GM18870 (cell line): ENCODE results near the gene CDCA8.
"Not testable (repeated sequence)": the region's sequence is repeated elsewhere in the genome, so short reads cannot be mapped to it uniquely, and the experiment has no call there.

Experiments used
- ATAC-seq: cut with Tn5 transposase; IDR thresholded peaks from one replicate; pipeline ENCODE4 v1.9.1; 2021; ENCODE audit warnings: moderate library complexity; ENCODE audit not compliant: unreplicated experiment

The CDCA8 gene

GRCh38 chr1:37672136-37672870 lies 20.0 kb upstream of the CDCA8 start:
- ATAC-seq: no peak

GRCh38 chr1:37673920-37674319 lies 18.4 kb upstream of the CDCA8 start:
- ATAC-seq: no peak

GRCh38 chr1:37676281-37677142 lies 15.8 kb upstream of the CDCA8 start:
- ATAC-seq: no peak

- no peak for ATAC-seq
These were observed 15.2 kb upstream of the CDCA8 start for GRCh38 chr1:37677143-37677439.

- no peak for ATAC-seq
These were observed 14.5 kb upstream of the CDCA8 start for GRCh38 chr1:37677808-37678207.

- ATAC-seq: no peak
These were observed 11.4 kb upstream of the CDCA8 start for GRCh38 chr1:37680933-37681332.

- ATAC-seq: no peak
These were observed 9.9 kb upstream of the CDCA8 start for GRCh38 chr1:37682334-37682987.

GRCh38 chr1:37684182-37684581 lies 8.1 kb upstream of the CDCA8 start:
- ATAC-seq: not testable (repeated sequence)

- ATAC-seq: no peak
These were observed 6.6 kb upstream of the CDCA8 start for GRCh38 chr1:37685722-37686121.

GRCh38 chr1:37687764-37688163 lies 4.6 kb upstream of the CDCA8 start:
- not testable (repeated sequence) for ATAC-seq

- no peak for ATAC-seq
These were observed 3.4 kb upstream of the CDCA8 start for GRCh38 chr1:37688926-37689325.

GRCh38 chr1:37691497-37692077 lies 729 bp upstream of the CDCA8 start:
- no peak for ATAC-seq

- ATAC-seq: no peak
These were observed 489 bp downstream of the CDCA8 start for GRCh38 chr1:37692834-37693175.

GRCh38 chr1:37697090-37697489 lies 4.8 kb downstream of the CDCA8 start:
- ATAC-seq: no peak

- ATAC-seq: no peak
These were observed 5.4 kb downstream of the CDCA8 start for GRCh38 chr1:37697737-37698136.

- no peak for ATAC-seq
These were observed 6.8 kb downstream of the CDCA8 start for GRCh38 chr1:37699147-37699546.

- no peak for ATAC-seq
These were observed 8.7 kb downstream of the CDCA8 start for GRCh38 chr1:37701051-37701450.

GRCh38 chr1:37703061-37703460 lies 10.7 kb downstream of the CDCA8 start:
- no peak for ATAC-seq

- no peak for ATAC-seq
These were observed 12.7 kb downstream of the CDCA8 start for GRCh38 chr1:37704966-37705365.

GRCh38 chr1:37705399-37705798 lies 13.1 kb downstream of the CDCA8 start:
- no peak for ATAC-seq

- ATAC-seq: no peak
These were observed 16.2 kb downstream of the CDCA8 start for GRCh38 chr1:37708471-37708870.

GRCh38 chr1:37714226-37714625 lies 21.9 kb downstream of the CDCA8 start:
- ATAC-seq: no peak
